Epidermal melanocyte (primary cell): Measurements from ENCODE around the gene RNF43.

ENCODE experiments used
- DNase-seq: peaks from one replicate; pipeline ENCODE4 v3.0.0; 2011; ENCODE audit warnings: low spot score; ENCODE audit not compliant: insufficient read length

The RNF43 gene

GRCh38 chr17:58417300-58418092, at the start of gene RNF43:
Gene RNF43, minus strand, starts transcription at chr17:58417534. Its CDS starts 1,957 bp downstream, at chr17:58415577.
- peak; percentile 86 for DNase-seq

DNA sequence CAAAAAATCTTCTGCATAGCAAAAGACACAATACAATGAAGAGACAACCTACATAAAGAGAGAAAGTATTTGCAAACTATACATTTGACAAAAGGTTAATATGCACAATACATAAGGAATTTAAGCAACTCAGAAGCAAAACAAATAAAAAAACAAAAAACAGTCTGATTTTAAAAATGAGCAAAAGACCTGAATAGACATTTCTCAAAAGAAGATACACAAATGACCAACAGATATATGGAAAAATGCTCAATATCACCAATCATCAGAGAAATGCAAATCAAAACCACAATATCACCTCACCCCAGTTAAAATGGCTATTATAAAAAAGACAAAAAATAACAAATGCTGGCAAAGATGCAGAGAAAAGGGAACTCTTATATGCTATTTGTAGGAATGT, 38.2 kb upstream of the RNF43 start:
- DNase-seq = no peak

GRCh38 chr17:58452738-58453137, 35.4 kb upstream of the RNF43 start:
- no peak for DNase-seq

GRCh38 chr17:58447039-58447975, 30.0 kb upstream of the RNF43 start:
- peak; percentile 25 for DNase-seq

DNA sequence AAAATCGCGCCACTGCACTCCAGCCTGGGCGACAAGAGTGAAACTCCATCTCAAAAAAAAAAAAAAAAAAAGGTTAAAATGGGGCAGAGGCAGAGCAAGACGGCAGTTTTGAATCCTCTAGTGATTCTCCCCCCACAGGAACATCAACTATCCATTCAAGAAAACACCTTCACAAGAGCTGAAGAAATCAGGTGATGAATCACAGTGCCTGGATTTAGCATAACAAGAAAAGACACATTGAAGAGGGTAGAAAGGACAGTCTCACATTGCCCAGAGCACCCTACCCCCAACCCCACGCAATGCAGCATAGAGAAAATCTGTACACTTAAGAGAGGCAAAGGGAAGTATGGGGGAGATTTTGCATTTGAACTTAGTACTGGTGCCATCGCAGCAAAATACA, 28.8 kb upstream of the RNF43 start:
- DNase-seq = no peak

DNA sequence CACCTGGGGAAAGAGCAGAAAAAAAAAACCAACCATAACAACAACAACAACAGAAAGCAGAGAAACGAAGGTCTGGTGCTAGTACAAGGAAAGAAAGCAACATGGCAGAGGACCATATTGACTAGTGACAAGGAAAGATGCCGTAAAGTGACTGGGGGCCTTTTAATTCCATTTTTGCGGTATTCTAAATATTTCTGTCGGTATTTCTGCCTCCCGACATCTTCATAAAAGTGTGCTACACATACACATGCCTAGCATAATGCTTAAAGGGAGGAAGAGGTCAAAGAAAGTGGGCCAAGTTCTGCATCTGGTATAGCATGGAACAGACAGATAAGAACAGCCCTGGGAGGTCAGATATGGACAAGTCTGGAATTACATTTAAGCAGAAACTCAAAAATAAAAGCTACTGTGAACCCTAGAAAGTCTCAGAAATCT, 19.5 kb upstream of the RNF43 start:
- no peak for DNase-seq

DNA sequence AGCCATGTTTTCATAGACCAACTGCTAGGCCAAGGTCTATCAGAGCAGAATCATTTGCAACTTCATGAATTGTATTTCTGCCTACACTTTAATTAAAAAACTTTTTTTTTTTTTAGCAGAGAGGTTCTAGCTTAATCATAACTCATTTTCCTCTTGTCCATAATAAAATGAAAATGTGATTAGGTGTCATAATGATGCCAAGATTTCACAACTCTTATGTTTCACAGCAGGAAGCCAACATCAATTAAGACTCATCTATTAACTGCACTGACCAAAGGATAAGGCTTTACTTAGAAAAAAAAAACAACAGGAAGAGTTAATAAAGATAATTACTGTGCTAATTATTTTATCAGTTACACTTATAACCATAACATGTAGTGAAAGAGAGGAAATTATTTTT, 18.9 kb upstream of the RNF43 start:
- no peak for DNase-seq

GRCh38 chr17:58432806-58433573, 15.7 kb upstream of the RNF43 start:
- DNase-seq = no peak

GRCh38 chr17:58427807-58428206, 10.5 kb upstream of the RNF43 start:
- DNase-seq = no peak

DNA sequence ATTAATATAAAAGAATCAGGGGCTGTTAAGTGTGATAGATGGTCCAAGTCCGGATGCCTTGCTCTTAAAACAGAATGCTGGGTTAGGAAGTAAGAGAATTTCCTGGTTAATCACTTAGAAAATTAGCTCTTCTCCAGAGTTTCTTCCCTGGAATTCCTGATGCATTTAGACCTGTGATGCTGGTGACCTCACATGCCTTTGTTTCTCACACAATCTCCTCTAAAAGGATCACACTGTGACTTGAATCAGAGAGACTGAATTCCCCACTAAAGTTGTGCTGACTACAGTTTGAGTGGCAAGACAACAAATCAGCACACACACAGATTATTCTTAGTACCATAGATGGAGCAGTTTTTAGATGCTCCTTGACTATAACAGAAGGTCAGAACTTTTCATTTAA, 4.4 kb upstream of the RNF43 start:
- no peak for DNase-seq

DNA sequence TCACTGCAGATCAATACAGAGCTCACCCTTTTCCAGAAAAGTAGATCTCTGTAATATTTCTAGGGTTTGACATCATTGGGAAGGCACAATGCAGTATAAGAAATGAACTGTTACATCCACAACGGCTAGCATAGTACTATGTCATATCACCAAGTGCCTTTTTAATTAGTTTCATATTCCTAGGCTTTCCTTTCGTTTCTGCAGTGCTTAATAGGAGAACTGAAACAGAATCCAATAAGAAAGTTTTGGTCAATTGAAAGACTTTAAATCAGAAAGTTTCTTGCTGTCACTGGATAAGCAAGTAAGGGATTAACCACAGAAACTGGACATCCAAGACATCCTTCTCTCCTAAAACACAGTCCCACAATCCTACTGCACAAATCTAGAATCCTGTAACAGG, 3.5 kb upstream of the RNF43 start:
- no peak for DNase-seq

DNA sequence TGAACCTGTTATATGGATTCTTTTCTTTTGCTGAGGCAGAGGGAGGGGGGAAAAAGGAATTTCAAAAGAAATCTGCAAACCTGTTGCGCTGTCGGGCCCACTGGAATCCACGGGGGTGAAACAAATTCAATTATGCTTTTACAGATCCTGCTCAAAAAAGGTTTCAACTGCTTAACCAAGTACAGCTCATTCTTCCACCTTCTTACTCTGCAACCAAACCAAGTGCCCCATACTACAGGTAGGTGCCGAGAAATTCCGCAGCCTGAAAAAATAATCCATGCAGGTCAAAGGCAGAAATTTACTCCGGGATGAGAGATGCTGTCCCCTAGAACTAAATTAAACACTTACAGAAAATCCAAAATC, 416 bp downstream of the RNF43 start:
- no peak for DNase-seq

GRCh38 chr17:58416396-58416795, 938 bp downstream of the RNF43 start:
- no peak for DNase-seq

DNA sequence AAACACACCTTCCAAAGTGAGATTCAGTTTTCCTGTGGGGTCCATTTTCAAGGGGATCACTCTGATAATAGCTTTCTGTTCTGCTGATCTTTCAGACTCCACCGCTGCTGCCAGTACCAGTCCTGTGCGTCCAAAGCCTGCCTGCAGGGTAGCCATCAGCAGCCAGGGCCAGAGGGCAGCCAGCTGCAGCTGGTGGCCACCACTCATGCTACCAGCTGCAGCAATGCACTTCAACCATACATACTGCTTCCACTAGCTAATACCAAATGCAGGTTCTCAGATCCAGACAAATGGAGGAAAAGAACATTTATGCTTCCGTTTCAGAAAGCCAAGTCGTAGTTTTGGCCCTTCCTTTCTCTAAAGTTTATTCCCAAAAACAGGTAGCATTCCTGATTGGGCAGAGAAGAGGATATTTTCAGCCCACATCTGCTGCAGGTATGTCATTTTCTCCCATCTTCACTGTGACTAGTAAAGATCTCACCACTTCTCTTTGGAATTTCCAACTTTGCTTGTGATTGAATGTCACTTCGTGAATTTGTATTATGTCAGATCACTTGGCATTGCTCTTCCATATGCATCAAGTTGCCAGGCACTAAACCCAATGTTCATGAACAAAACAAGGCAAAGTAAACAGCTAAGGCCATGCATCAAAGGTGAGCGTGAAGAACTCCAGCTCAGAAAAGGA, 1.8 kb downstream of the RNF43 start:
- DNase-seq = no peak

- DNase-seq = no peak
Measured at GRCh38 chr17:58414596-58414997, 2.7 kb downstream of the RNF43 start.

DNA sequence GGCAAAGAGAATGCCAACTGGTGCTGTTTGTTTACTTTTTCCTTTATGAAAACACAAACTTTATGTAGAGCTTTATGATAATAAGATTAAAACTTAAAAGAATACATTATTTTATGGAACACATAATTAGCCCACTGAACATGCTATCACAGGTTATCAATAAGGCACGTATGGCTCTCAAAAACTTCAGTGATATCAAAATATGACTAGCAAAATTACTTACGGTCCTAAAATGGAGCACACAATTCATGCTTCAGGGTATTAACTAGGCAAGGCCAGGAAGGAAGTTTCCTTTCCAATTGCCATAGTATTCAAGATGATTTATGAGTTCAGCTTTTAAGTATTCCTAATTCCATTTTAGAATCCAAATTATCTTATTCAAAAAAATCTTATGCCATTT, 3.6 kb downstream of the RNF43 start:
- DNase-seq = no peak

- no peak for DNase-seq
Measured at GRCh38 chr17:58412961-58413586, 4.3 kb downstream of the RNF43 start.

- DNase-seq = no peak
Measured at GRCh38 chr17:58412064-58412703, 5.2 kb downstream of the RNF43 start.

GRCh38 chr17:58411408-58411894, 5.9 kb downstream of the RNF43 start:
- no peak for DNase-seq
